PC-3 (cell line): Measurements from ENCODE around the gene WDR36. TPM values are rescaled to one million over a fixed set of nuclear protein-coding genes. Genes with fewer than 3 reads are reported as not detected.

ENCODE experiments used
- ATAC-seq: fragments of 200-7000 bp; cut with Tn5 transposase; 2 replicates; pipeline ENCODE4 v1.9.1; 2020; ENCODE audit warnings: mild to moderate bottlenecking, moderate library complexity
- BruUV-seq: library from RNA; stranded (reverse); fragments of 400-500 nt; replicated peaks from 2 replicates; lab custom pipeline; 2021; lab: Mats Ljungman, UMichigan
- CTCF ChIA-PET: fragments of 300-600 bp; sonication (Branson Sonifier 250); formaldehyde crosslinking; loops from one replicate; lab custom pipeline; 2022; ENCODE audit warnings: antibody characterized with exemption; lab: Charles Lee
- POLR2A ChIA-PET: fragments of 300-600 bp; sonication (Branson Sonifier 250); formaldehyde crosslinking; loops from one replicate; lab custom pipeline; 2022; ENCODE audit warnings: antibody characterized with exemption; ENCODE audit not compliant: unreplicated experiment; lab: Charles Lee
- DNase-seq: peaks from one replicate; pipeline ENCODE4 v3.0.0-alpha.2; 2015
- H2AFZ ChIP-seq: fragments of 300-600 bp; sonication (generic); 2 replicates; pipeline ENCODE4 v1.6.0; 2016; ENCODE audit warnings: antibody characterized with exemption, low read length
- H3F3A ChIP-seq: fragments of 300-600 bp; sonication (generic); one replicate; pipeline ENCODE4 v1.6.0; 2017; ENCODE audit warnings: antibody characterized with exemption, low read length, control low read depth, mild to moderate bottlenecking; ENCODE audit not compliant: unreplicated experiment
- H3K27ac ChIP-seq: fragments of 300-600 bp; sonication (generic); 2 replicates; pipeline ENCODE4 v1.5.1; 2016; ENCODE audit warnings: mild to moderate bottlenecking, low read length
- H3K27me3 ChIP-seq: fragments of 300-600 bp; sonication (generic); 2 replicates; pipeline ENCODE4 v1.6.1; 2016; ENCODE audit warnings: low read length, mixed read lengths
- H3K36me3 ChIP-seq: fragments of 300-600 bp; sonication (generic); 2 replicates; pipeline ENCODE4 v1.6.1; 2016; ENCODE audit warnings: low read depth, mixed run types, low read length, mixed read lengths
- H3K4me1 ChIP-seq: fragments of 300-600 bp; sonication (generic); 2 replicates; pipeline ENCODE4 v1.5.1; 2016; ENCODE audit warnings: low read length; ENCODE audit not compliant: insufficient read depth
- H3K4me2 ChIP-seq: fragments of 300-600 bp; sonication (generic); 2 replicates; pipeline ENCODE4 v1.6.0; 2016; ENCODE audit warnings: low read length
- H3K4me3 ChIP-seq: fragments of 300-600 bp; sonication (generic); 2 replicates; pipeline ENCODE4 v1.5.1; 2016; ENCODE audit warnings: mild to moderate bottlenecking, low read length, mixed read lengths
- H3K79me2 ChIP-seq: fragments of 300-600 bp; sonication (generic); 2 replicates; pipeline ENCODE4 v1.6.1; 2017; ENCODE audit warnings: low read length, mixed read lengths
- H3K9ac ChIP-seq: fragments of 300-600 bp; sonication (generic); 2 replicates; pipeline ENCODE4 v1.6.0; 2016; ENCODE audit warnings: mild to moderate bottlenecking, low read length
- H3K9me2 ChIP-seq: fragments of 300-600 bp; sonication (generic); replicated peaks from 2 replicates; pipeline ENCODE4 v1.6.1; 2016; ENCODE audit warnings: mixed run types, low read length, mixed read lengths
- H3K9me3 ChIP-seq: fragments of 300-600 bp; sonication (generic); 2 replicates; pipeline ENCODE4 v1.6.1; 2016; ENCODE audit warnings: low read length, mixed read lengths
- H4K20me1 ChIP-seq: fragments of 300-600 bp; sonication (generic); 2 replicates; pipeline ENCODE4 v1.6.1; 2016; ENCODE audit warnings: low read length, mixed read lengths
- EZH2 ChIP-seq: fragments of 300-600 bp; sonication (generic); IDR thresholded peaks from one replicate; pipeline ENCODE4 v1.6.1; 2017; ENCODE audit warnings: antibody characterized with exemption, mild to moderate bottlenecking, low read length; ENCODE audit not compliant: unreplicated experiment
- EZH2phosphoT487 ChIP-seq: fragments of 300-600 bp; sonication (generic); IDR thresholded peaks from 2 replicates; pipeline ENCODE4 v1.6.1; 2018; ENCODE audit warnings: mild to moderate bottlenecking, antibody characterized with exemption, low read length, borderline replicate concordance
- intact Hi-C: fragments of 100-400 bp; cut with micrococcal nuclease; formaldehyde crosslinking; loops from 2 replicates; pipeline ENCODE4 v1.9.0; 2023
- total RNA-seq: library from RNA; depleted of rRNA; stranded (reverse); fragments of >200 nt; gene quantifications from 2 replicates; pipeline ENCODE4 v1.2.3, GENCODE V29; 2014
- TF ChIP-seq, protein P1 (sequence below): fragments of 300-600 bp; sonication (generic); conservative IDR thresholded peaks from 2 replicates; pipeline ENCODE4 v1.5.1; 2017; ENCODE audit warnings: antibody characterized with exemption, low read depth, mild to moderate bottlenecking, low read length

The WDR36 gene
- total RNA-seq, 1 experiment from 2014 or later: 38.2 TPM

DNA sequence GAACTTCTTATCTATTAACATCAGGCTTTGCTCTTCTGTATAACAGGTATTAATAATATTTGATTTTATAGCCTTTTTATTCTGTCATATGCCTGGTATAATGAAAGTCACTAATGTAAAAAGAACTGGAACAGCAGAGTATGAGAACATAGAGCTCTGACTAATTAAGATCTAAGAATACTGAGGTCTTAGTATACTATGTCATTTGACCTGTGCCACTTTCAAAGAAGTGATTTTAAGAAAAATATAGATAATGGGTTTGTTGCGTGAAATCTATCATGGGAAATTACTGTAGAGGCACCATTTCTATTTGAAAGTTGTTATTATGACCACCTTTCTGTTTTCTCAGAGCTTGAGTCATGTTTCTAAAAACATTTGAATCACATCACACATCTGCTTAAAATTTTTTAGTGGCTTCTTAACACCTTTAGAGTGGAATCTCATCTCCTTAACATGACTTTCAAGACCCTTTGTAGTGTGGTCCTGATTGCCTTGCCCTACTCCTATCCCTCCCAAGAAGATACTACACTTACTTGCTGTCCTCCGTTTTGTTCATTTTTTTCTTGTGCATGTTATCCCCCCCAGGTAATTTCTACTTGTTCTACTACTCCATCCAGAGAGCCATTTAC is 14.3 kb downstream of the WDR36 start:
- H4K20me1 ChIP-seq: no peaks in the 10 kb centered on the region
- no peak overlapping the region for H3K9ac ChIP-seq
- no peaks in the 10 kb centered on the region for H3K79me2 ChIP-seq
- ATAC-seq (no peak), DNase-seq (no peak)
- intact Hi-C loops: no loop called here
- H2AFZ ChIP-seq: no peak overlapping the region
- H3K4me1 ChIP-seq: no peaks in the 10 kb centered on the region
- no peak overlapping the region for H3K27ac ChIP-seq
- TF ChIP-seq EZH2phosphoT487 (no peak), EZH2 (no peak)
- TF ChIP-seq, protein P1, sequence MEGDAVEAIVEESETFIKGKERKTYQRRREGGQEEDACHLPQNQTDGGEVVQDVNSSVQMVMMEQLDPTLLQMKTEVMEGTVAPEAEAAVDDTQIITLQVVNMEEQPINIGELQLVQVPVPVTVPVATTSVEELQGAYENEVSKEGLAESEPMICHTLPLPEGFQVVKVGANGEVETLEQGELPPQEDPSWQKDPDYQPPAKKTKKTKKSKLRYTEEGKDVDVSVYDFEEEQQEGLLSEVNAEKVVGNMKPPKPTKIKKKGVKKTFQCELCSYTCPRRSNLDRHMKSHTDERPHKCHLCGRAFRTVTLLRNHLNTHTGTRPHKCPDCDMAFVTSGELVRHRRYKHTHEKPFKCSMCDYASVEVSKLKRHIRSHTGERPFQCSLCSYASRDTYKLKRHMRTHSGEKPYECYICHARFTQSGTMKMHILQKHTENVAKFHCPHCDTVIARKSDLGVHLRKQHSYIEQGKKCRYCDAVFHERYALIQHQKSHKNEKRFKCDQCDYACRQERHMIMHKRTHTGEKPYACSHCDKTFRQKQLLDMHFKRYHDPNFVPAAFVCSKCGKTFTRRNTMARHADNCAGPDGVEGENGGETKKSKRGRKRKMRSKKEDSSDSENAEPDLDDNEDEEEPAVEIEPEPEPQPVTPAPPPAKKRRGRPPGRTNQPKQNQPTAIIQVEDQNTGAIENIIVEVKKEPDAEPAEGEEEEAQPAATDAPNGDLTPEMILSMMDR: no peak
- no peaks in the 10 kb centered on the region for H3K9me2 ChIP-seq
- H3K27me3 ChIP-seq: no peaks in the 10 kb centered on the region
- no peak overlapping the region for H3K4me3 ChIP-seq
- H3K4me2 ChIP-seq: no peak overlapping the region
- ChIA-PET POLR2A (no interaction called here), CTCF (no interaction called here)
- no peaks in the 10 kb centered on the region for H3K9me3 ChIP-seq
- H3F3A ChIP-seq: no peaks in the 10 kb centered on the region
- peaks cover 89% of the 10 kb centered on the region for H3K36me3 ChIP-seq
- BruUV-seq: no TSS peak

DNA sequence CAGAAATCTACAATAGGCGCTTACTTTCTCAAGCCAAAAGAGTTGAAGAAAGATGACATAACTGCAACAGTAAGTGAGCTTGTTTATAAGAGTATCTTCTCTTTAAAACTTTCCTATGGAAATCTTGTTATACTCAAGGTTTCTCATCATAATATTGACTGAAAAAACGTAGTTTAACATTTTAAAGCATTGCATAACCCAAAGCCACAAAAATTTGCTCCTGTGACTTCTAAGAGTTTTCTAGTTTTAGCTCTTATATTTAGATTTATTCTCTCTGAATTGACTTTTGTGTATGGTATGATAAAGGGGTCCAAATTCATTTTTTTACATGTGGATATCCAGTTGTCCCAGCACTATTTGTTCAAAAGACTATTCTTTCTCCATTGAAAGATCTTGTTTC is 15.2 kb downstream of the WDR36 start:
- Histone ChIP-seq H3K9me3 (no peaks in the 10 kb centered on the region), H3K9me2 (no peaks in the 10 kb centered on the region), H3K36me3 (peaks cover 89% of the 10 kb centered on the region), H3F3A (no peaks in the 10 kb centered on the region), H3K27ac (no peak overlapping the region), H3K4me3 (no peak overlapping the region), H4K20me1 (no peaks in the 10 kb centered on the region), H3K4me2 (no peak overlapping the region), H3K27me3 (no peaks in the 10 kb centered on the region), H3K9ac (no peak overlapping the region), H3K79me2 (no peaks in the 10 kb centered on the region), H2AFZ (no peak overlapping the region), H3K4me1 (no peaks in the 10 kb centered on the region)
- TF ChIP-seq, protein P1: no peak
- no peak for TF ChIP-seq EZH2phosphoT487
- no peak for TF ChIP-seq EZH2
- no peak for DNase-seq
- intact Hi-C loops: no loop called here
- ChIA-PET POLR2A (no interaction called here), CTCF (no interaction called here)
- BruUV-seq: no TSS peak
- ATAC-seq: no peak

DNA sequence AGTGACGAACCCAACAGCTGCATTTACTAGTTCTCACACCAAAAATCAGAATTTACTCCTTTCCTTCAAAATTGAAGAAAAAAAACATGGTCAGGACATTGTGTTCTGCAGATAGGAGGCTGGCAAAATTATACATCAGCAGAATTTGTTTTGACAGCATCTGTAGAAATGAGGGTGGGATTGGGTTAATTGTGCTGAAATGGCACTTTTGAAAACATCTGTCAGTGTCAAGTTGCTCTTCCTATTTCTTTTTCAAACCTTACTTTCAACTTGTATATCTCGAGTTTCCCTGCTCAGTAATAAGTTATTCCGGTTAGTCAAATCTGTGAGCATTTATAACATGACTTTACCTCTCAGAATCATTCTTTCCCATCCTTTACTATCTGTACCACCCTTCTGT is 19.8 kb downstream of the WDR36 start:
- H3K9ac ChIP-seq: no peak overlapping the region
- H3K4me2 ChIP-seq: no peak overlapping the region
- ATAC-seq: no peak
- no peaks in the 10 kb centered on the region for H3F3A ChIP-seq
- no peak for DNase-seq
- no peak overlapping the region for H2AFZ ChIP-seq
- intact Hi-C loops: no loop called here
- H3K9me3 ChIP-seq: no peaks in the 10 kb centered on the region
- H4K20me1 ChIP-seq: no peaks in the 10 kb centered on the region
- no peaks in the 10 kb centered on the region for H3K27me3 ChIP-seq
- ChIA-PET POLR2A (no interaction called here), CTCF (no interaction called here)
- no TSS peak for BruUV-seq
- H3K9me2 ChIP-seq: no peaks in the 10 kb centered on the region
- no peak overlapping the region for H3K27ac ChIP-seq
- H3K79me2 ChIP-seq: no peaks in the 10 kb centered on the region
- no peaks in the 10 kb centered on the region for H3K4me1 ChIP-seq
- H3K36me3 ChIP-seq: peaks cover 67% of the 10 kb centered on the region
- H3K4me3 ChIP-seq: no peak overlapping the region
- TF ChIP-seq EZH2phosphoT487 (no peak), EZH2 (no peak)
- TF ChIP-seq, protein P1: no peak
